Peyer's patch (tissue), 4 donors: ENCODE results near the gene PIGZ. TPM values are rescaled to one million over a fixed set of nuclear protein-coding genes. Genes with fewer than 3 reads are reported as not detected.

Source experiments
- DNase-seq, 3 donors: peaks; one replicate each; pipeline ENCODE4 v3.0.0-alpha.2; 2017 to 2019
- H3K27ac ChIP-seq, 4 donors: fragments of 200-600 bp; sonication (generic); one replicate each; pipeline ENCODE4 v1.5.1; 2016 to 2019
- H3K27me3 ChIP-seq, 2 donors: fragments of 200-600 bp; sonication (generic); one replicate each; pipeline ENCODE4 v1.5.1; 2019
- H3K36me3 ChIP-seq, 3 donors: fragments of 200-600 bp; sonication (generic); one replicate each; pipeline ENCODE4 v1.5.1; 2016 to 2019
- H3K4me1 ChIP-seq, 4 donors: fragments of 200-600 bp; sonication (generic); one replicate each; pipeline ENCODE4 v1.5.1; 2016 to 2019
- H3K4me3 ChIP-seq, 4 donors: fragments of 200-600 bp; sonication (generic); 1 replicate in 3 of 4; 2 replicates in 1 of 4; pipeline ENCODE4 v1.5.1; 2016 to 2019; ENCODE audit warnings: mild to moderate bottlenecking in 1 of 4
- H3K9me3 ChIP-seq, 4 donors: fragments of 200-600 bp; sonication (generic); one replicate each; pipeline ENCODE4 v1.5.1; 2016 to 2019; ENCODE audit warnings: mild to moderate bottlenecking in 1 of 4
- CTCF ChIP-seq, 6 experiments: fragments of 450-650 bp in 4 of 6; fragments of 200-600 bp in 2 of 6; sonication (generic) in 1 of 6; IDR thresholded peaks; one replicate each; pipeline ENCODE4 v1.5.1; 2017 to 2019; ENCODE audit warnings: antibody characterized with exemption in 6 of 6, mild to moderate bottlenecking in 3 of 6, moderate library complexity in 1 of 6
- POLR2A ChIP-seq, 2 donors: fragments of 450-650 bp; IDR thresholded peaks; one replicate each; pipeline ENCODE4 v1.5.1; 2017; ENCODE audit warnings: antibody characterized with exemption in 2 of 2, mild to moderate bottlenecking in 2 of 2, moderate library complexity in 2 of 2
- total RNA-seq, 4 donors: library from RNA; depleted of rRNA; stranded (reverse); fragments of >200 nt; gene quantifications; one replicate each; pipeline ENCODE4 v1.1.0, GENCODE V29; 2016

The PIGZ gene
- total RNA-seq: 100 to 1,000 TPM in 1 of 4 donors, 10 to 100 TPM in 2, 1 to 10 TPM in 1; 5.0 to 212 (median 44.5) TPM

GRCh38 chr3:196968233-196969133 lies at the start of gene PIGZ:
Gene PIGZ (minus strand): TSS chr3:196968833. CDS start chr3:196952031, 16,802 bp downstream.
- peak in 2 of 3 donors; percentile 64 to 81 for DNase-seq
- no peak for TF ChIP-seq CTCF (IDR thresholded peaks at IDR 0.05)
- peak in 1 of 2 donors; percentile 54 for TF ChIP-seq POLR2A (IDR thresholded peaks at IDR 0.05)
- peaks cover 0 to 22% (median 5%) of the 10 kb centered on the region in 4 donors for H3K4me1 ChIP-seq
- H3K36me3 ChIP-seq: peaks cover 0 to 25% (median 0%) of the 10 kb centered on the region in 3 donors
- peak within 1 kb of the TSS; percentile 65 to 85 (median 78) for H3K27ac ChIP-seq
- H3K4me3 ChIP-seq: peak within 1 kb of the TSS; percentile 67 to 92 (median 84)
- H3K27me3 ChIP-seq: no peaks in the 10 kb centered on the region
- no peaks in the 10 kb centered on the region for H3K9me3 ChIP-seq

GRCh38 chr3:197017003-197017402 lies 48.4 kb upstream of the PIGZ start:
- H3K27ac ChIP-seq: no peak overlapping the region
- no peak overlapping the region for H3K4me3 ChIP-seq
- H3K36me3 ChIP-seq: no peaks in the 10 kb centered on the region
- no peak for DNase-seq
- H3K27me3 ChIP-seq: no peaks in the 10 kb centered on the region
- no peaks in the 10 kb centered on the region for H3K9me3 ChIP-seq
- H3K4me1 ChIP-seq: no peaks in the 10 kb centered on the region
- no peak for TF ChIP-seq CTCF (IDR thresholded peaks at IDR 0.05)
- no peak for TF ChIP-seq POLR2A (IDR thresholded peaks at IDR 0.05)

- peak in 1 of 3 donors; percentile 39 for DNase-seq
- no peaks in the 10 kb centered on the region for H3K36me3 ChIP-seq
- no peak for TF ChIP-seq CTCF (IDR thresholded peaks at IDR 0.05)
- TF ChIP-seq POLR2A (IDR thresholded peaks at IDR 0.05): no peak
- no peak overlapping the region for H3K27ac ChIP-seq
- H3K4me1 ChIP-seq: no peaks in the 10 kb centered on the region
- no peaks in the 10 kb centered on the region for H3K9me3 ChIP-seq
- no peaks in the 10 kb centered on the region for H3K27me3 ChIP-seq
- no peak overlapping the region for H3K4me3 ChIP-seq
Measured at GRCh38 chr3:197015790-197016736, 47.4 kb upstream of the PIGZ start.

GRCh38 chr3:197014942-197015575 lies 46.4 kb upstream of the PIGZ start:
- no peaks in the 10 kb centered on the region for H3K4me1 ChIP-seq
- no peaks in the 10 kb centered on the region for H3K9me3 ChIP-seq
- no peak overlapping the region for H3K27ac ChIP-seq
- no peak for TF ChIP-seq POLR2A (IDR thresholded peaks at IDR 0.05)
- TF ChIP-seq CTCF (IDR thresholded peaks at IDR 0.05): no peak
- no peak for DNase-seq
- H3K27me3 ChIP-seq: no peaks in the 10 kb centered on the region
- H3K36me3 ChIP-seq: no peaks in the 10 kb centered on the region
- H3K4me3 ChIP-seq: no peak overlapping the region

- Histone ChIP-seq H3K4me3 (no peak overlapping the region), H3K36me3 (no peaks in the 10 kb centered on the region), H3K9me3 (no peaks in the 10 kb centered on the region), H3K4me1 (no peaks in the 10 kb centered on the region), H3K27me3 (no peaks in the 10 kb centered on the region), H3K27ac (no peak overlapping the region)
- DNase-seq: no peak
- TF ChIP-seq CTCF (IDR thresholded peaks at IDR 0.05) (no peak), POLR2A (IDR thresholded peaks at IDR 0.05) (no peak)
Measured at GRCh38 chr3:197014024-197014423, 45.4 kb upstream of the PIGZ start.
